Tibial nerve (tissue), 4 donors: Measurements from ENCODE around the gene KCNK17.

ENCODE experiments used
- EP300 ChIP-seq, 2 donors: sonication (generic); formaldehyde crosslinking; IDR thresholded peaks; one replicate each; pipeline ENCODE4 v1.6.1; 2017; ENCODE audit warnings: antibody characterized with exemption in 2 of 2, mild to moderate bottlenecking in 1 of 2
- POLR2A ChIP-seq, 2 donors: fragments of 450-650 bp; IDR thresholded peaks; one replicate each; pipeline ENCODE4 v1.6.1; 2017; ENCODE audit warnings: antibody characterized with exemption in 2 of 2, mild to moderate bottlenecking in 2 of 2, moderate library complexity in 2 of 2
- TF ChIP-seq, protein P1 (sequence below), 5 experiments: fragments of 200-600 bp in 3 of 5; fragments of 450-650 bp in 2 of 5; sonication (generic) in 3 of 5; IDR thresholded peaks; one replicate each; pipeline ENCODE4 v1.5.1; 2016 to 2019; ENCODE audit warnings: antibody characterized with exemption in 5 of 5, mild to moderate bottlenecking in 3 of 5, moderate library complexity in 2 of 5

DNA sequence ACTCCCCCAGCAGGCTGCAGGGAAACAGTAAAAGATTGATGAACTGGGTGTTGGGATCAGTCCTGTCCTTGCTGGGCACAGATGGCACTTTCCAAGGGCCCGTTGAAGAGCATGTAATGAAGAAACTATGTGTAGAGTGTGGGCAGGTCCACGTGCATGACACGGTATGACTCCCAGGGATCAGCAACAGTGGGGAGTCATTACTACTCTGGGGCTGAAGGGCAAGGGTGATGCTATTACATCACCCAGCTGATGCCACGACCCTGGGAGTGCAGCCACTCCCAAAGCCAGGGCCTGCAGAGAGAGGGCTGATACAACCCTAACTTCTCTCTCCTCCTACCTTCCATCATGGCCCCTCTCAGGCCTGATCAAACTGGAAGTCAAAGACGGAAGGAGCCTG, 20.1 kb downstream of the KCNK17 start:
- TF ChIP-seq, protein P1, sequence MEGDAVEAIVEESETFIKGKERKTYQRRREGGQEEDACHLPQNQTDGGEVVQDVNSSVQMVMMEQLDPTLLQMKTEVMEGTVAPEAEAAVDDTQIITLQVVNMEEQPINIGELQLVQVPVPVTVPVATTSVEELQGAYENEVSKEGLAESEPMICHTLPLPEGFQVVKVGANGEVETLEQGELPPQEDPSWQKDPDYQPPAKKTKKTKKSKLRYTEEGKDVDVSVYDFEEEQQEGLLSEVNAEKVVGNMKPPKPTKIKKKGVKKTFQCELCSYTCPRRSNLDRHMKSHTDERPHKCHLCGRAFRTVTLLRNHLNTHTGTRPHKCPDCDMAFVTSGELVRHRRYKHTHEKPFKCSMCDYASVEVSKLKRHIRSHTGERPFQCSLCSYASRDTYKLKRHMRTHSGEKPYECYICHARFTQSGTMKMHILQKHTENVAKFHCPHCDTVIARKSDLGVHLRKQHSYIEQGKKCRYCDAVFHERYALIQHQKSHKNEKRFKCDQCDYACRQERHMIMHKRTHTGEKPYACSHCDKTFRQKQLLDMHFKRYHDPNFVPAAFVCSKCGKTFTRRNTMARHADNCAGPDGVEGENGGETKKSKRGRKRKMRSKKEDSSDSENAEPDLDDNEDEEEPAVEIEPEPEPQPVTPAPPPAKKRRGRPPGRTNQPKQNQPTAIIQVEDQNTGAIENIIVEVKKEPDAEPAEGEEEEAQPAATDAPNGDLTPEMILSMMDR (IDR thresholded peaks at IDR 0.05): no peak
- TF ChIP-seq POLR2A (IDR thresholded peaks at IDR 0.05) (no peak), EP300 (IDR thresholded peaks at IDR 0.05) (no peak)
